Measurements from ENCODE around the gene RETN. TPM values are rescaled to one million over a fixed set of nuclear protein-coding genes. Genes with fewer than 3 reads are reported as not detected.

The RETN gene
- total RNA-seq, 4 donors from 2014 or later: not detected

GRCh38 chr19:7678971-7679751 lies 10.3 kb downstream of the RETN start:
- ATAC-seq: no peak
- Histone ChIP-seq H3K4me3 (no peak overlapping the region), H3K27me3 (peaks cover 55% of the 10 kb centered on the region), H3K27ac (no peak overlapping the region), H3K36me3 (peaks cover 0 to 21% of the 10 kb centered on the region in 2 donors), H3K4me1 (peaks cover 0 to 26% (median 8%) of the 10 kb centered on the region in 3 donors), H3K9me3 (no peaks in the 10 kb centered on the region)
- WGBS, 2 donors (ENCODE audit: low coverage in 1 of 2): 7 to 46% methylated on average over 9 to 18 of the region's 30 CpGs
- TF ChIP-seq EP300 (IDR thresholded peaks at IDR 0.05) (no peak), POLR2AphosphoS5 (IDR thresholded peaks at IDR 0.05) (no peak), POLR2A (IDR thresholded peaks at IDR 0.05) (no peak), CTCF (IDR thresholded peaks at IDR 0.05) (no peak)

GRCh38 chr19:7679771-7680605 lies 11.1 kb downstream of the RETN start:
- no peak for TF ChIP-seq POLR2AphosphoS5 (IDR thresholded peaks at IDR 0.05)
- TF ChIP-seq EP300 (IDR thresholded peaks at IDR 0.05): no peak
- TF ChIP-seq CTCF (IDR thresholded peaks at IDR 0.05): no peak
- no peak for TF ChIP-seq POLR2A (IDR thresholded peaks at IDR 0.05)
- H3K4me1 ChIP-seq: peaks cover 0 to 26% (median 8%) of the 10 kb centered on the region in 3 donors
- peak overlapping the region; percentile 92 to 99 for H3K4me3 ChIP-seq
- 32 to 55% methylated on average over 8 to 19 of the region's 22 CpGs for WGBS, 2 donors (ENCODE audit: low coverage in 1 of 2)
- peaks cover 0 to 29% of the 10 kb centered on the region in 2 donors for H3K36me3 ChIP-seq
- peak overlapping the region in 1 of 4 donors; percentile 92 for H3K27ac ChIP-seq
- peaks cover 52% of the 10 kb centered on the region for H3K27me3 ChIP-seq
- no peaks in the 10 kb centered on the region for H3K9me3 ChIP-seq
- ATAC-seq: no peak

- WGBS, 2 donors (ENCODE audit: low coverage in 1 of 2): 0% methylated on average over 1 of the region's 79 CpGs; no CpG with 5 or more reads in 1 of the 2 donors
- peaks cover 0 to 26% (median 8%) of the 10 kb centered on the region in 3 donors for H3K4me1 ChIP-seq
- peaks cover 0 to 34% of the 10 kb centered on the region in 2 donors for H3K36me3 ChIP-seq
- ATAC-seq: peak; percentile 89
- peaks cover 44% of the 10 kb centered on the region for H3K27me3 ChIP-seq
- TF ChIP-seq EP300 (IDR thresholded peaks at IDR 0.05): no peak
- peak; percentile 29 to 48 for TF ChIP-seq POLR2A (IDR thresholded peaks at IDR 0.05)
- peak in 3 of 4 experiments; percentile 94 to 100 (median 96) for TF ChIP-seq CTCF (IDR thresholded peaks at IDR 0.05)
- TF ChIP-seq POLR2AphosphoS5 (IDR thresholded peaks at IDR 0.05): peak; percentile 39
- H3K9me3 ChIP-seq: no peaks in the 10 kb centered on the region
- H3K4me3 ChIP-seq: peak within 1 kb of the TSS; percentile 92 to 99
- peak within 1 kb of the TSS; percentile 62 to 92 (median 84) for H3K27ac ChIP-seq
Measured at GRCh38 chr19:7680606-7681339, 11.9 kb downstream of the RETN start, which contains the start of gene TRAPPC5. TSS of gene TRAPPC5 (plus strand) at chr19:7680833. CDS start at chr19:7682254, 1,421 bp downstream.

GRCh38 chr19:7681340-7682174 lies 12.7 kb downstream of the RETN start:
- H3K4me3 ChIP-seq: peak overlapping the region; percentile 92 to 99
- TF ChIP-seq CTCF (IDR thresholded peaks at IDR 0.05) (peak in 3 of 4 experiments; percentile 52 to 67 (median 61)), EP300 (IDR thresholded peaks at IDR 0.05) (no peak)
- H3K4me1 ChIP-seq: peaks cover 0 to 26% (median 8%) of the 10 kb centered on the region in 3 donors
- H3K27ac ChIP-seq: peak overlapping the region; percentile 62 to 92 (median 84)
- 0 to 9% methylated on average over 5 to 29 of the region's 43 CpGs for WGBS, 2 donors (ENCODE audit: low coverage in 1 of 2)
- peak; percentile 66 for ATAC-seq
- H3K9me3 ChIP-seq: no peaks in the 10 kb centered on the region
- H3K36me3 ChIP-seq: peaks cover 0 to 34% of the 10 kb centered on the region in 2 donors
- H3K27me3 ChIP-seq: peaks cover 36% of the 10 kb centered on the region

Data from gastroesophageal sphincter (tissue), 4 donors.